GM18505 (cell line): ENCODE data around the gene ZIC1.

Experiments
- ATAC-seq: cut with Tn5 transposase; IDR thresholded peaks from one replicate; pipeline ENCODE4 v1.9.1; 2021; ENCODE audit not compliant: unreplicated experiment
- POLR2A ChIP-seq: IDR thresholded peaks from 4 replicates; pipeline ENCODE4 v1.6.1; 2011; ENCODE audit warnings: borderline replicate concordance; ENCODE audit not compliant: insufficient read depth, insufficient read length; ENCODE audit errors: extremely low read depth

Gene ZIC1

DNA sequence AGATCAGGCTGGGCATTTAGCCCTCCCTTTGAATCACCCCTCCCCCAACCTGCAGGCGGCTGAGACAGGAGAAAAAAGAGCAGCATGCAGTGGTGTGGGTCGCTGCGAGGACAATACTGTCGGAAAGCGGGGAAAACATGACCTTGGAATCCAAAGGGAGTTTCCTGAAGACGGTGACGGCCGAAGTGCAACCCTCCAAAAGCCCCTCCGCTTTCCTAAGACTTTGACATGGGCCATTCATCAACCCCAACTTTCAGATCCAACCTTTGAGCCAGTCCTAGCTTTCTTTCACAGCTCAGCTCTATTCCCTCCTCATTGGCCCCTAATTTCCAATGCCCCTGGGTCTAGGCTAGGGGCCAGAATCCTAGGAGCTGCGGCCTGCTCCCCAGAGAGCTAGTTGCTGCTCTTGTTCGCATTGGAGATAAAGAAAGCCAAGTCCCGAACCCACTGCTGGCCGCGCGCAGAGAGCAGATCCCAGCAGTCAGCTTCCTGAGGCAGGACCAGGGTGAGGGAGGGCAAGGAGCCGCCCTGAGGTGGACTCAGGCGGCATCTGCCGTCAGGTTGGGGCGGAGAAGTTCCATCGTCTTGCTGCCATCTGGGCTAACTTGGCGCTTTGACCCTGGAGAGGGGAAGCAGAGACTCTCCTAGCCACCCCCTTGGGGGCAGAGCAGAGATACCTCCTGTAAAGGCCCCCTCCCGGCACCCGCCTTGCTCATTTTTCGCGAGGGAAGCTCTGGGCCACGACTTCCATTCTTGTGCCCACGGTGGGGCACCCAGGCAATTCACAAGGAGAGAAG is 3.7 kb upstream of the ZIC1 start:
- ATAC-seq: no peak
- no peak for TF ChIP-seq POLR2A

DNA sequence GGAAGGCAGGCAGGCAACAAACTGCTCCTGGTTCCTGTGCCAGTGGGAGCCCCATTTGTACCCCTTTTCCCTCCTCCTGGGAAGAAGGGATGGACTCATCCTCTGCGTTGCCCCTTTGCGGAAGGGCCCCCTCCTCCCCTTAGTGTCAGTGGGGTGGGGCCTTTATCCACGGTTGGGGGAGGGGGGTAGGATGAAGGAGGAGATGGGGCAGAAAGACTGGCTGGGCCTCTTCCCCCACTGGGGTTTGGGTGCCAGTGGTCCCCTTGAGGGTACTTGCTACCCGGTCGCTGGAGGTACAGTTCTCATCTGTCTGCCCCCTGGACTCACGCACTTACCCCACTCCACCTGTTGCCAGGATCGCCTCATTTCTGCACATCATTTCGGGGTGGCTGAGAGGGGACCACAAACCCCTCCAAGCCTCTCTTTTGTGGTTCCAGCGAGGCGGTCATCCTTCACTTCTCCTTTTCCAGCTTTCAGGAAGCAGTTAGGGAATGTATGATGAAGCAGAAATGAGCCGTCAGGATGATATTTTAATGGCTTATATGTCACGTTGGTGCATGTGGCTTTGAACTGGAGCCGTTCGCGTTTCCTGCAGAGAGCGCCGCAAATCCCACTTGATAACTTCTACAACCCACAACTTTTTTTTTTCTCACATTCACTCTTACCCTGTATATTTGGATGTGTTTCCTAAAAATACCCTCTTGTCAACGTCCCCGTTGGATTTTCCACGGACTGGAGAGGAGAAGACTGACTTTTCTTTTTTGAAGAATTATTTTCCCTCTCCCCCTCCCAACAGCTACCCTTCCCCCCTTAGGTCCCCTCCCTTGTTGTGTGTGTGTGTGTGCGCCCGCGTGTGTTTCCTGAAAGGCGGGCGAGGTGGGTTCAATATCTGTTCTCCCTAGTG is 2.9 kb upstream of the ZIC1 start, which contains the start of gene ZIC4:
Gene ZIC4, minus strand, starts transcription at position 516 of the 904 bp plus-strand sequence. CDS start 3,746 bp downstream, outside the sequence.
- TF ChIP-seq POLR2A: no peak
- no peak for ATAC-seq

DNA sequence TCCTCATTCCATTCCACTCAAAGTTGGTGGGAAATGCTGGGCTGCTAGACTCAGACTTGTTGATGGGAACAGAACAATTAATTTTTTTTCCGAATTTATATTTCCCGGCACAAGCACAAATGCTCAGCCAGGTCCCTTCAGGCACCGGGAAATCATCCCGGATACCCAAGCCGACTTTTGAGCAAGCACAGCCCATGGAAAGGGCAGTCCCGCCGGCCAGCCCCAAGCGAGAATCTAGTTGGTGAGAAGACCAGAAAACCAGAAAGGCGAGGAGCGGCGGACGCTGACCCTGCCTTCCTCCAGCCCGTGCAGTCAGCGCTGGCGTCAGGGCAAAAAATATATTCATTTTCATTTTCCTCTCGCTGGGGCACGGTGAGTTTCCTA is 2.1 kb upstream of the ZIC1 start:
- TF ChIP-seq POLR2A: no peak
- no peak for ATAC-seq

DNA sequence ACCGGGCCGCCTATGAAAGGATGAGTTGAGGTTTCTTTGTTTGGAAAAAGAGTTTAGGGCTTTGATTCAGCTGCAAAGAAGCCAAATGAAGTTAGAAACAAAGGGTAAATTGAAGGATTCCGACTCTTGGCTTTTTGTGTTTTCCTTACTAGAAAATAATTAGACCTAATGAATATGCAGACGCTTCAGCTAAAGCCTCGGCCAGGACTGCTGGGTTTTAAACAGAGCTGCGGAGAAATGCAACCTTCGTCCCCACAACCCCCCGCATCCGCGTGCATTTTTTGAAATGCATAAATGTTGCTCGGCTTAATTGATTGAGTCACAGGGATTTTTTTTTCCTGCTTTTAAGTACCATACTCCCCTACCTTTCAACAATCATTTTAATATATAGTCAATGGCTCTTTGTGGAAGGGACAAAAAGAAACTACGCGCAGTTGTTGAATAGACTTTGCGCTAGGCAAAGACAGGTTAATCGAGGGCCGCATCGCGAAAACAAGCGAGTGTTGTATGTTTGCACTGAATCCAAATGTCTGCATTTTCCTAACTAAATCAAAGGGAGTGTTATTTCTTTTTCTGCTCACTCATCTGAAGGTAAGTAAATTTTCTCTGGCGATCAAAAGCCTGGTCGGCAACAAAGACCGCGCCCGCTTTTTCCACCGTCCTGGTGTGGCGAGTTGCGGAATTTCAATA is 1.5 kb upstream of the ZIC1 start:
- TF ChIP-seq POLR2A: no peak
- ATAC-seq: no peak

DNA sequence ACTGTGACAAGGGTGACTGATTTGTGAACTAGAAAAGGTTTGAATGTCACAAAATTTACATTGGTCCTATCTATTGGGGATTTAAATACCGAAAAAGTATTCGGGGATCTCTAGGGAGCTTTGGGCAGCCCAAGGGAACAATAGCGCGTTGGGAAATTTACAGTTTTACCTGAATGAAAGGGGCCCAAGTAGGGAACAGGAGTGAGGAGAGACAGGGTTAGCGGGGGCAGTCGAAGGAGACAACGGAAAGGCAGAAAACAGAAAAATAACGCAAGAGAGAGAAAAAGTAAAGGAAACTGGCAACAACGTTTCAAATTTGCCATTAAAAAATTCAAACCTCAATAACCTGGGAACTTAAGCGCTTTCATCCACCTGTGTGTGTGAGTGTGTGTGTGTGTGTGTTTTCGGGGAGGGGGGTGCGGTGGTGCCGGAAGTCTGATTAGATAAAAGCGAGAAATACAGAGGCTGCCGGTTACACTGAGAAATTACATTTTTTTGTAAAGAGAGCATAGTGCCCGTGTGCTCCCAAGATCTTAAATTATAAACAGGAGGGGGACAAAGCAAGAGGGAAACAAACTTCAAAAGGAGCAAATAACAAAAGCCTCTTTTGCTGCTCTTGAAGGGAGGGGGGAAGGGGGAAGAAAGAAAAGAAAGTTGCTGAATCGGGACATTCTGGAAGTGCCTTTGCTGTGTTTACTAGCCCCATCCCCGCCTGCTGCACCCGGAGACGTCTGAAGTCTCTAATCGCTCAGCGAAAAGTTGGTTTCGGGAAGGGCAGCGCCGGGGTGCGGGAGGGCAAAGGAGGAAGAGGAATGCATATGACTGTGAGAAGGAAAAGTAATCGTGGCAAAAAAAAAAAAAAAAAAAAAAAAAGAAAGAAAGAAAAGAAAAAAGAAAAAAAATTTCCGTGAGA is 721 bp upstream of the ZIC1 start:
- ATAC-seq: no peak
- no peak for TF ChIP-seq POLR2A

DNA sequence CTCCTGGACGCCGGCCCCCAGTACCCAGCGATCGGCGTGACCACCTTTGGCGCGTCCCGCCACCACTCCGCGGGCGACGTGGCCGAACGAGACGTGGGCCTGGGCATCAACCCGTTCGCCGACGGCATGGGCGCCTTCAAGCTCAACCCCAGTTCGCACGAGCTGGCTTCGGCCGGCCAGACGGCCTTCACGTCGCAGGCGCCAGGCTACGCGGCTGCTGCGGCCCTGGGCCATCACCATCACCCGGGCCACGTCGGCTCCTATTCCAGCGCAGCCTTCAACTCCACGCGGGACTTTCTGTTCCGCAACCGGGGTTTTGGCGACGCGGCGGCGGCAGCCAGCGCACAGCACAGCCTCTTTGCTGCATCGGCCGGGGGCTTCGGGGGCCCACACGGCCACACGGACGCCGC is 956 bp downstream of the ZIC1 start:
- no peak for ATAC-seq
- TF ChIP-seq POLR2A: no peak

DNA sequence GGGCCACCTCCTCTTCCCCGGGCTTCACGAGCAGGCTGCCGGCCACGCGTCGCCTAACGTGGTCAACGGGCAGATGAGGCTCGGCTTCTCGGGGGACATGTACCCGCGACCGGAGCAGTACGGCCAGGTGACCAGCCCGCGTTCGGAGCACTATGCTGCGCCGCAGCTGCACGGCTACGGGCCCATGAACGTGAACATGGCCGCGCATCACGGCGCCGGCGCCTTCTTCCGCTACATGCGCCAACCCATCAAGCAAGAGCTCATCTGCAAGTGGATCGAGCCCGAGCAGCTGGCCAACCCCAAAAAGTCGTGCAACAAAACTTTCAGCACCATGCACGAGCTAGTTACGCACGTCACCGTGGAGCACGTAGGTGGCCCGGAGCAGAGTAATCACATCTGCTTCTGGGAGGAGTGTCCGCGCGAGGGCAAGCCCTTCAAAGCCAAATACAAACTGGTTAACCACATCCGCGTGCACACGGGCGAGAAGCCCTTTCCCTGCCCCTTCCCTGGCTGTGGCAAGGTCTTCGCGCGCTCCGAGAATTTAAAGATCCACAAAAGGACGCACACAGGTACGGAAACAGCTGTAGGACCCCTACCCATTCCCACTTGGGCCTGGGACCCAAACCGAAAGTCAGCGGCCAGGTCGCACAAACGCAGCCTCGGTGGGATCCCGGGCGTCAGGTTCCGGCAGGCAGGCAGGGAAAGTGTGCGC is 1.5 kb downstream of the ZIC1 start:
- ATAC-seq: no peak
- TF ChIP-seq POLR2A: no peak

DNA sequence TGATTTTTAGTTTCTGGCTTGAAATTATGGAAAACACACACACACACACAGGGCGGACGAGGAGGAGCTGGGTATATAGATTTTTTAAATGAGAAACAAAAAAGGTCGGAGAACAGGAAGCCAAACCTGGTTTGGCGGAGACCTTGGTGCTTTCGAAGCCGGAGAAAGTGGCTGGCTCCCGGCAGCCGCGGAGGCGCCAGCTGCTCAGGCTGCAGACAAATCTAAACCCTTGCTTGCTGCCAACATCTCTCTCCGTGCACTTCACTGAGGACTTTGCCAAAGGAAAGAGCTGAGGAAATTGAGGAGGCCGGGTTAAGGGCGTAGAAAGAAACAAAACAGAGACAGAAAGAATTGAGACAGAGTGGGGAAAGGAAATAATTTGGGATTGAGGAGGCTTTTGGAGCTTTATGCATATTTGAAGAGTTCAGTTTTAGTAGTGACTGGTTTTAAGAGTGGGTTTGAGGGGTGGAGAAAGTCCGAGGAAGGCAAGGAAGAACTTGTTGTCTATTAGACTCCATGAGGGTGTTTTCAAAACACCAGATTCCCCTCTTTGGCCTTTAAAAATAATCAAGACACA is 2.2 kb downstream of the ZIC1 start:
- ATAC-seq: no peak
- no peak for TF ChIP-seq POLR2A

DNA sequence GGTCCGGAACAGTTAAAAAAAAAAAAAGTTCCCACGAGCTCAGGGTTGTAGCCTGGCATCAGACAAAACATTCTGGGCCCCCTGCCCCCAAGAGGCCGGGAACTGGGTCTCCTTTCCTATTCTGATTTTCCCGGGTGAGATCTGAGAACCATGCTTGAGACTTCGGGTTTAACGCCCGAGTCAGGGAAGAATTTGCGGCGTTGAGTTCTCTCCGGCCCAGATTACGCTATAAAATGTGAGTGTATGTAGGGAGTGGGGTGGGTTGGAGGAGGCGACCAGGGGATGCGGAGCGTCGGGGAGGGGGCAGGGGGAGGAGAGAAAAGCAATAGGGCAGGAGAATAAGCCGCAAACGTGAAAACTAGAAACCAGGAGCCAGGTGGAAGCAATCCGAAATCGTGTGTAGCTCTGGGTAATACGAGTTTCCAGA is 2.7 kb downstream of the ZIC1 start:
- no peak for ATAC-seq
- no peak for TF ChIP-seq POLR2A

DNA sequence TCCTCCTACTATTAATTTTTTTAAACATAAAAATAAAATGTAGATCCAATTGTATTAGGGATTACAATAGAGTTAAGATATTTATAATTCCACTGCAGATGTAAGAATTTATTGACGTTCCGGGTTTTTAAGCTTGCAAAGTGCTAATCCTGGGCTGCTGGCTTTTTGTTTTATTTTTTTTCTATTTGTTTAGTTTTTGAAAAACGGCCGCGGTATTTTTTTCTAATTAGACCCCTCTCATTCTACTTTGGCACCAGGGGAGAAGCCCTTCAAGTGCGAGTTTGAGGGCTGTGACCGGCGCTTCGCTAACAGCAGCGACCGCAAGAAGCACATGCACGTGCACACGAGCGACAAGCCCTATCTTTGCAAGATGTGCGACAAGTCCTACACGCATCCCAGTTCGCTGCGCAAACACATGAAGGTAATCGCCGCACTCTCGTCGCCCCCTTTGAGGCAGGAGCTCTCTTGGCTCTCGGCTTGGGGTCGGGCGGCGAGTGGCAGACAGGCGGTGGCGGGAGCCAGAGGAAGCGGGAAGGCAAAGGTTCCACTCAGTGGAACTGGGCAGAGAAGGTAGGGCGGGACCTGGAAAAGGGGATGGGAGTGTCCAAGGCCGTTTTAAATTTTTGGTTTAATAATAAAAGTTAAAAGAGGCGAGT is 3.2 kb downstream of the ZIC1 start:
- no peak for ATAC-seq
- no peak for TF ChIP-seq POLR2A
